Mononuclear cell (primary cell): ENCODE data around the gene KCNH3. TPM values are rescaled to one million over a fixed set of nuclear protein-coding genes. Genes with fewer than 3 reads are reported as not detected.
A peak's percentile ranks its signal among the peaks of the same experiment; 100 is the strongest.
"Not testable (repeated sequence)": the region's sequence is repeated elsewhere in the genome, so short reads cannot be mapped to it uniquely, and the experiment has no call there.

Experiments
- H3K27me3 ChIP-seq: 2 replicates; pipeline ENCODE4 v1.6.0; 2011; ENCODE audit warnings: low read length, control low read depth; ENCODE audit not compliant: insufficient read depth
- H3K4me1 ChIP-seq: 2 replicates; pipeline ENCODE4 v1.5.1; 2011; ENCODE audit warnings: mild to moderate bottlenecking, low read length, control low read depth; ENCODE audit not compliant: insufficient read depth
- H3K4me3 ChIP-seq: 2 replicates; pipeline ENCODE4 v1.5.1; 2011; ENCODE audit warnings: mild to moderate bottlenecking, low read length, moderate library complexity
- H3K9me3 ChIP-seq: 2 replicates; pipeline ENCODE4 v1.5.1; 2011; ENCODE audit warnings: low read depth, mild to moderate bottlenecking, control low read depth, low read length
- total RNA-seq: library from RNA; depleted of rRNA; stranded (reverse); fragments of >200 nt; gene quantifications from one replicate; pipeline ENCODE4 v1.2.3, GENCODE V29; 2012

KCNH3 gene, protein sequence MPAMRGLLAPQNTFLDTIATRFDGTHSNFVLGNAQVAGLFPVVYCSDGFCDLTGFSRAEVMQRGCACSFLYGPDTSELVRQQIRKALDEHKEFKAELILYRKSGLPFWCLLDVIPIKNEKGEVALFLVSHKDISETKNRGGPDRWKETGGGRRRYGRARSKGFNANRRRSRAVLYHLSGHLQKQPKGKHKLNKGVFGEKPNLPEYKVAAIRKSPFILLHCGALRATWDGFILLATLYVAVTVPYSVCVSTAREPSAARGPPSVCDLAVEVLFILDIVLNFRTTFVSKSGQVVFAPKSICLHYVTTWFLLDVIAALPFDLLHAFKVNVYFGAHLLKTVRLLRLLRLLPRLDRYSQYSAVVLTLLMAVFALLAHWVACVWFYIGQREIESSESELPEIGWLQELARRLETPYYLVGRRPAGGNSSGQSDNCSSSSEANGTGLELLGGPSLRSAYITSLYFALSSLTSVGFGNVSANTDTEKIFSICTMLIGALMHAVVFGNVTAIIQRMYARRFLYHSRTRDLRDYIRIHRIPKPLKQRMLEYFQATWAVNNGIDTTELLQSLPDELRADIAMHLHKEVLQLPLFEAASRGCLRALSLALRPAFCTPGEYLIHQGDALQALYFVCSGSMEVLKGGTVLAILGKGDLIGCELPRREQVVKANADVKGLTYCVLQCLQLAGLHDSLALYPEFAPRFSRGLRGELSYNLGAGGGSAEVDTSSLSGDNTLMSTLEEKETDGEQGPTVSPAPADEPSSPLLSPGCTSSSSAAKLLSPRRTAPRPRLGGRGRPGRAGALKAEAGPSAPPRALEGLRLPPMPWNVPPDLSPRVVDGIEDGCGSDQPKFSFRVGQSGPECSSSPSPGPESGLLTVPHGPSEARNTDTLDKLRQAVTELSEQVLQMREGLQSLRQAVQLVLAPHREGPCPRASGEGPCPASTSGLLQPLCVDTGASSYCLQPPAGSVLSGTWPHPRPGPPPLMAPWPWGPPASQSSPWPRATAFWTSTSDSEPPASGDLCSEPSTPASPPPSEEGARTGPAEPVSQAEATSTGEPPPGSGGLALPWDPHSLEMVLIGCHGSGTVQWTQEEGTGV
- 2.1 TPM for total RNA-seq

DNA sequence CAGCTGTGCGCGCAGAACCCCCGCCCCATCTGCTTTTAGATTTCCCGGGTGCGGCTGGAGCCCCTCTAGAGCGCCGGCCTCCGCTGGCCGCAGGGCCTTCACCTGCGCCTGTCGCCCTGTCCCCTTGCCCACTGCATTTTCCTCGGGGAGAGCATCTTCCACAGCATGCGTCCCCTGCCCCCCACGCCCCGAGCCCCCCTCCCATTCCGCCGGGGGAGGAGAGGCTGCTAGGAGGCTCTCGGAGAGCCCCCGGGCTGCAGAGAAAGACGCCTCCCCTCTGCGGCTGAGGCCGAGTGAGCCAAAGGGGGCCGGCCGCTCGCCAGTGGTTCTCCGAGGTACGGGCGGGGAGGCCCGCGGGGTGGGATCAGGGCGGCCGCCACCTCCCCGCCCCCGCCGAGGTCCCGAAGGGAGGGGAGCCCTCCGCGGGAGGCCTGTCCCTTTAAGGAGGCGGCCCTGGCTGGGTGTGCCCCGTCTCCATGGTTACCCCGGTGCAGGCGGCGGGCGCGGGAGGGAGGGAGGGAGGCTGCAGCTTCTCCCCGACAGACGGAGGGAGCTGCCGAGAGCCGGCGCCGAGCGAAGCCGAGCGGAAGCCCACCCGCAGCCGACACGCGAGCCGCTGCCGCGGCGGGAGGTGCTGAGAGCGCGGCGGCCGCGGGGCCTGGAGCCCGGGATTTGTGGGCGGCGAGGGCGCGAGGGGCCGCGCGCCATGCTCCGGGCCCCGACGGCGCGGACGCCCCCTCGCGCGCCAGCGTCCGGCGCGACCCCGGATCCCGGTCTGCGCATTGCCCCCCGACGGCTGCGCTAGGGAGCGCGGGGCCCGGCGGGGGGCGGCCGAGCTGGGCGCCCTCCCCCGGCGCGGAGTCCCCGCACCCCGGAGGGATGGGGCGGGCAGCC lies at the start of gene KCNH3:
Gene KCNH3, plus strand, starts transcription at position 521 of the 894 bp plus-strand sequence. CDS start 387 bp downstream, outside the sequence.
- Histone ChIP-seq H3K4me1 (peaks cover 49% of the 10 kb centered on the region), H3K27me3 (peaks cover 21% of the 10 kb centered on the region), H3K9me3 (no peaks in the 10 kb centered on the region), H3K4me3 (peak within 1 kb of the TSS; percentile 43)

DNA sequence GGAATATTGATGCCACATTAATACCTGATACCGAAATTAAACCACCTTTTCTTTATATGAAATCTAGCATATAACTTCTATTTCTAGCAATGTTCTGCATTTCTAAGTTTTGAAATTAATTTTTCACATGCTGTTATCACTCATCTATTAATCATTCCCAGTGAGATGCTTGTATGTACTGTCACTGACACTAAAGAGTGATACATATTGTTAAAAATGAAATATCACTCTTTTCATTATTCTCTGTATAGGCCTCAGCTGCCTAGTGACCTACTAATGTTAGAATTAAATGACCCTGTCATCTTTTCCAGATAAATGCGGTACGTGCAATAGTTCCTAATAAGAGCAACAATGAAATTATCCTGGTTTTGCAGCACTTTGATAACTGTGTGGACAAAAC lies 49.7 kb upstream of the KCNH3 start:
- H3K4me3 ChIP-seq = no peak overlapping the region
- no peaks in the 10 kb centered on the region for H3K4me1 ChIP-seq
- H3K27me3 ChIP-seq = no peaks in the 10 kb centered on the region

DNA sequence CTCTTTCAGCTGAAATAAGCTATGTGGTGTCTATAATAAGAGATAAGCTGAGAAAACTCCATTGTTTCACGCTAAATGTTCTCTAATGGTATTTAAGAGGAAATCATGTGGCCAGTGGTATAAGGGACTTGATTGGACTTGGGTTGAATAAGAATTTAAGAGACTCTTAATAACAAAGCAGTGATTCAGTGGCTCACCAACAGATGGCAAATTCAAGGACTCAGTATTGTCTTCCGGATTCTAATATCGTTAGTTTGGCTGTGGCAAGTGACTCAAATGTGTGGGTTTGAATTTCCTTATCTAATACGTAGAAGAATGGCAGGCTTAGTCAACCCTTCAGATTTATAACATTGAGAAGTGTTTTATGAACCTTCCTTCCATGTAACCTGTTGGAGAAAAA lies 49.1 kb upstream of the KCNH3 start:
- Histone ChIP-seq H3K4me1 (no peaks in the 10 kb centered on the region), H3K27me3 (no peaks in the 10 kb centered on the region), H3K4me3 (no peak overlapping the region), H3K9me3 (no peaks in the 10 kb centered on the region)

More for the DNA sequence above, 49.7 kb upstream of the KCNH3 start:
- no peaks in the 10 kb centered on the region for H3K9me3 ChIP-seq

DNA sequence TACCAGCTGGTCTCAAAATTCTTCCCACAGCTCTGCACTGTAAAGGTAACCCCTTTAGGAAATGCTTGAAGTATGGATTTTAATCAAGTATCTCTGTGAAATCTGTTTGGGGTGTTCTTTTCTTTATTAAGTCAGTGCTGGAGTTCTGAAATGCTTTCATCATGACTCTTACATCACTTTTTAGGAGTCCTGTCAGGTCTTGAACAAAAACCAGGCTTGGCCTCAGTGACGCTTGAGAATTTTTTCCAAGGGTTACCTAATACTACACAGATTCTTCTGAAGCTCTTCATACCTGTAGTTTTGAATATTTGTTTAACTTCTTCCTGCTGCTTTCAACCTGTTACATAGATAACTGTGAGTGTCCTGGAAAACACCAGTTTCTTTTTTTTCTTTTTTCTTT lies 47.0 kb upstream of the KCNH3 start:
- Histone ChIP-seq H3K4me3 (no peak overlapping the region), H3K27me3 (no peaks in the 10 kb centered on the region), H3K4me1 (no peaks in the 10 kb centered on the region), H3K9me3 (no peaks in the 10 kb centered on the region)

DNA sequence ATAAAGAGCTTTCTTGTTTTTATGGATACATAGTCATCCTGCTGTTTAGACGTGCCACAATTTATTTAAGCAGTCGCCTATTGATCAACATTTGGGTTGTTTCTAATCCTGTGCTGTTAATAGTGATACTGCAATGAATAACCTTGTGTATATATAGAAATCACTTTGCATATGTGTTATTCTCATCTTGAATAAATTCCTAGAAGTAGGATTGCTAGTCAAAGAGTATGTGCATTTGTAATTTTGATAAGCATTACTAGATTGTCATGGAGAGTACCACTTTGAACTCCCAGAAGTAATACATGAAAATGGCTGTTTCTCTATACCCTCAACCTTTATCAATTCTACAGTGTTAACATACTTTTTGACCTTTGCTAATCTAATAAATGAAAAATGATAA lies 44.9 kb upstream of the KCNH3 start:
- Histone ChIP-seq H3K27me3 (no peaks in the 10 kb centered on the region), H3K4me3 (no peak overlapping the region), H3K9me3 (no peaks in the 10 kb centered on the region), H3K4me1 (no peaks in the 10 kb centered on the region)

DNA sequence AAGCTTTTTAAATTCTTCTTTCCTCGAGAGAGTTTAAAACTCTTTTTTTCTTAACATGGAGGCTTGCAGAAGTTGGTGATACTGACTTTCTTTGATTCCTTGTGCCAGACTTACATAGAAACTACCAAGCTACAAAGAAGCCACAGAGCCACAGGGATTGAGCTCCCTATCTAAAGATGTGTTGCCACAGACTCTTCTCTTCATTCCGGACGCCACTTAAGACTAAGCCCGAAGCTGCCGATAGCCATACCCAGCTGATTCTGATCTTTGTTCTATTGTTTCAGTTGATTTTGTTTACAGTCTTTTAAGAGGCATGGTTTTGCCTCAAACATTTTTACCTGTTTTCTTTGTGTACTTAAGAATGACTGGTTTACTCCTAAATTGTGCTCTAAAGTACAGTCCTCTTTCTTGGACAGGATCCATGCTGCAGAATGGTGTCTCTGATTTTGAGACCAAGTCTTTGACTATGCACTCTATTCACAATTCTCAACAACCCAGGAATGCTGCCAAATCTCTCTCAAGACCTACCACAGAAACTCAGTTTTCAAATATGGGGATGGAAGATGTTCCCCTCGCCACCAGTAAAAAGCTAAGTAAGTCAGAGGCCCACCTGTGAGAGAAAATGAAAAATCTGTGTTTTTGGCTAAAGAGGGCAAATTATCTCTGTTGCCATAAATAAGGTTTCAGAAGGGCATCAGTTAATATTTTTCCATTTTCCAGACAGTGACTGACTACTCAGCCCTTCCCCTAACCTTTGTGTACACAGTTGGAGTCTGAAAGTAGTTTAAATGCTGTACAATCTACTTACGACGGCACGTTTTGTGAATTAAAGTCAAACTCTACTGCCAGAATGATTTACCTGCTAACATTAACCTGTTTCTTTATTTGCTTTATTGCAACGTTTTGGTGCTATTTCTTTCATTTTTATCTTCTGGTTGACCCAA lies 42.1 kb upstream of the KCNH3 start:
- H3K4me3 ChIP-seq = no peak overlapping the region
- H3K27me3 ChIP-seq = no peaks in the 10 kb centered on the region
- H3K9me3 ChIP-seq = no peaks in the 10 kb centered on the region
- H3K4me1 ChIP-seq = no peaks in the 10 kb centered on the region

DNA sequence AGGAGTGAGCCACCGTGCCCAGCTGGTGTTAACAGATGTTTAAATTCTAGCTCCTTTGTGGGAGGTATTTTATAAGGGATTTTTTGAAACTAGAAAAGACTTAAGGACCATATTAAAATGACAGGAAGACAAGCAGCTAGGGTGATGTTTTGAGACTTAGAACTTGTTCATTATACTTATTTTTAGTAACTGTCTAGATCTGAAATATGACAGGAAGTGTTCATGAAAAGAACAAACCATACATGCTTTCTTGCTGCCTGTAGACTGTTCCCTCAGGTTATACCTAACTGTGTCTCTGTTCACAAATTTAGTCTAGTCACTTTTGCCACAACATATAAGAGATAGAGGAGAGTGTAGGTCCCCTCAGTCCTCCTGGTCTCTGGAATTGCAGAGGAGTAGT lies 36.9 kb upstream of the KCNH3 start:
- Histone ChIP-seq H3K27me3 (no peaks in the 10 kb centered on the region), H3K9me3 (no peaks in the 10 kb centered on the region), H3K4me3 (no peak overlapping the region), H3K4me1 (no peaks in the 10 kb centered on the region)

DNA sequence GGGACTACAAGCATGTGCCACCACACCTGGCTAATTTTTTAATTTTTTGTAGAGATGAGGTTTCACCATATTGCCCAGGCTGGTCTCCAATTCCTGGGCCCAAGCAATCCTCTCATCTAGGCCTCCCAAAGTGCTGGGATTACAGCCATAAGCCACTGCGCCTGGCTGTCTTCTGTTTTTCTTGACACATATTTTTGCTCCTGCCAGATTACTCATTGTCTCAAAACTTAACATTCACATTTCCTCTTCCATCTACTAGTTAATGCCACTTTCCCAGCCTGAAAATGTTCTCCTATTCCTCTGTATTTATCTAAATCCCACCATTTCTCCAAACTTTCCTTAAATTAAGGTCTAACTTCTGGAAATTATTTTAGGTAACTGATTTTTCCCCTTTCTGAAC lies 36.2 kb upstream of the KCNH3 start:
- H3K27me3 ChIP-seq = no peaks in the 10 kb centered on the region
- no peaks in the 10 kb centered on the region for H3K9me3 ChIP-seq
- H3K4me3 ChIP-seq = no peak overlapping the region
- H3K4me1 ChIP-seq = no peaks in the 10 kb centered on the region

DNA sequence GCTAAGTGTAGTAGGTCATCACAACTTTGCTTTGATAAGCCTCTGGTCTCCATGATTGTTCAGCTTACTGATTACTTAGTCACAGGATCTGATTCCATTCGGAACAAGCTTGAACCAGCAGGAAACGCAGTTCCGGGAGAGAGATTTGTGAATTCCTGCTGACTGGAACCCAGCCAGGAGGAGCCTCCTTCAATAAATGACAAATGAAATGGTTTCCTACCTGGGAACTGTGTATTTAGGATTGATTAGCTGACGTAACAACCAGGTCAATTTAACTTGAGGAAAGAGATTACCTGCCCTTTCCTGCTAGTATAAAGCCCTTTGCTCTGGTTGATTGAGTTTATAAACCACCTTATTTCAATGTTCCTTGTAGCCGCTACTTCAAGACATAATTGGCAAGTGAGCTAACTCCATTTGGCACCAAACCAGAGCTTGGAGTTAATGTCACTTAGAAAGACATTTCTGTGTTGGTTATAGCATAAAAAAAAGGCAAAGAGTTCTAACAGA lies 35.1 kb upstream of the KCNH3 start:
- H3K9me3 ChIP-seq = no peaks in the 10 kb centered on the region
- H3K4me3 ChIP-seq = no peak overlapping the region
- H3K4me1 ChIP-seq = no peaks in the 10 kb centered on the region
- no peaks in the 10 kb centered on the region for H3K27me3 ChIP-seq

DNA sequence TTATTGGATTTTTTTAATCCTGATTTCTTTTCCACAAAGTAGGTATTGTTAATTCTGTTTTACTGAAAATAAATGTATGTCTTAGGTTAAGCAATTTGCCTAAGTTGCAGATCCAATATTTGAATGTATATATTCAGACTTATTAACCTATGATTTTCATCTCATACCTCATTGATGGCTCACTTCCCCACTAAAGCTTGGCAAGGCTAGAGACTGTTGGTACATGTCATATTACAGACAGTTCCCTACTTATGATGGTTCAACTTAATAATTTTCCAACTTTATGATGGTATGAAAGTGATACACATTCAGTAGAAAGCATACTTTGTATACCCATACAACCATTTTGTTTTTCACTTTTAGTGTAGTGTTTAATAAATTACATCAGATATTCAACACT lies 33.2 kb upstream of the KCNH3 start:
- no peaks in the 10 kb centered on the region for H3K27me3 ChIP-seq
- H3K4me1 ChIP-seq = no peaks in the 10 kb centered on the region
- H3K9me3 ChIP-seq = no peaks in the 10 kb centered on the region
- H3K4me3 ChIP-seq = no peak overlapping the region

DNA sequence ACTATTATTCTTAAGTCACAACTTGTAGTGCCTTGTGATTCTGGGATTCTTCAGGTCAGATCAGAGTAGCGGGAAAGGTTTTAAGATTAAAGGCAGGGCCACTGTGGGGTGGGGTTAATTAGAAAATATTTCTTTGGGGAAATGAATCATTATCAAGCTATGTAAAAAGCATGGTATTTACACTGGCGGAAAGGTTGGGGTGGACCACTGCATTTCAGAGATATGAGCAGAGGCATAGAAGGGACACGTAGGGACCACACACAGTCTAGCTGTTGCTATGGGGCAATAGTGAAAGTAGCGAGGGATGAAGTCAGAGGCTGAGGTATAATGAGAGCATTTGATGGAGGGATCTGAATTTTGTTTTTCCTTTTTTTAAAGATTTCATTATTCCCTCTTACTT lies 31.7 kb upstream of the KCNH3 start:
- Histone ChIP-seq H3K4me1 (no peaks in the 10 kb centered on the region), H3K27me3 (no peaks in the 10 kb centered on the region), H3K4me3 (no peak overlapping the region), H3K9me3 (no peaks in the 10 kb centered on the region)

DNA sequence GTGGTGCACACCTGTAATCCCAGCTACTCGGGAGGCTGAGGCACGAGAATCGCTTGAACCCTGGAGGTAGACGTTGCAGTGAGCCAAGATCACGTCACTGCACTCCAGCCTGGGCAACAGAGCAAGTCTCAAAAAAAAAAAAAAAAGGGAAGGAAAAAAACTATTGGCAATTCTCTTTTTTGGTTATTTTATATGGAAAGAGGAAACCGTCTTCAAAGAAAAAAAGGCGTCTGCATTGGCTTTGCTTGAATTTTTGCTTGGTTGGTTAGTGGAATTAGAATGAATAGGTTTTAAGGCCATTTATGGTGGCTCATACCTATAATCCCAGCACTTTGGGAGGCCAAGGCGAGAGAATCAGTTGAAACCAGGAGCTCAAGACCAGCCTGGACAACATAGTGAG lies 29.1 kb upstream of the KCNH3 start:
- H3K4me3 ChIP-seq, H3K27me3 ChIP-seq, H3K4me1 ChIP-seq, H3K9me3 ChIP-seq: not testable (repeated sequence)

DNA sequence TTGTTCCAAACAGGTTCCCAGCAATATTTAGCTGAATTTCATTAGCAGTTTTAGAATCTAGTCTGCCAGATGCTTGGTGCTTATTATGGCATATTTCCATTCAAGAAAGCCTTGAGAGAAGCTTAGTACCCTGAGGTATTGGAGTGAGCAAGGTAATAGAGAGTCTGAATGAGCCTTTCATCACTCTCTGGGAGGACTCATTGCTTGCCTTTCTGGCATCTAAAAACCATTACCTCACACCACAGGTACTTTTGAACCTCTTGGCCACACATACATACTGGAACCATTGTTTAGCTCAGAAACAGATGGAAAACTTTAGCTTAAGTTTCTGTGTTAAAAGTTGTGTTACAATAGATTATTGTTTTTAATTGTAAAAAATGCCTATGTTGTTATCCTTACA lies 27.4 kb upstream of the KCNH3 start:
- Histone ChIP-seq H3K4me3 (no peak overlapping the region), H3K9me3 (no peaks in the 10 kb centered on the region), H3K27me3 (no peaks in the 10 kb centered on the region), H3K4me1 (no peaks in the 10 kb centered on the region)
